Lower leg skin (tissue), 3 donors: Measurements from ENCODE around the gene FGFR2.

Source experiments
- CTCF ChIP-seq, 3 donors: fragments of 450-650 bp; IDR thresholded peaks; one replicate each; pipeline ENCODE4 v1.5.1; 2016; ENCODE audit warnings: antibody characterized with exemption in 3 of 3, mild to moderate bottlenecking in 3 of 3, moderate library complexity in 2 of 3
- POLR2A ChIP-seq, 2 donors: fragments of 450-650 bp; IDR thresholded peaks; one replicate each; pipeline ENCODE4 v1.6.1; 2016 to 2017; ENCODE audit warnings: antibody characterized with exemption in 2 of 2, mild to moderate bottlenecking in 1 of 2, moderate library complexity in 1 of 2

- TF ChIP-seq CTCF (IDR thresholded peaks at IDR 0.05) (no peak), POLR2A (IDR thresholded peaks at IDR 0.05) (no peak)
Measured at GRCh38 chr10:121525251-121526134, 72.8 kb downstream of the FGFR2 start.
